Esophagus squamous epithelium (tissue), 5 donors: ENCODE data around the gene LIMK2. TPM values are rescaled to one million over a fixed set of nuclear protein-coding genes. Genes with fewer than 3 reads are reported as not detected.

ENCODE experiments used
- DNase-seq: peaks from one replicate; lab custom pipeline; 2025; lab: John Stamatoyannopoulos, UW
- H3K27ac ChIP-seq, 4 donors: fragments of 200-600 bp; sonication (generic); one replicate each; pipeline ENCODE4 v1.5.1; 2016 to 2019; ENCODE audit warnings: mild to moderate bottlenecking in 1 of 4
- H3K27me3 ChIP-seq, 4 donors: fragments of 200-600 bp; sonication (generic); 1 replicate in 3 of 4; 2 replicates in 1 of 4; pipeline versions ENCODE4 v1.5.1 to v1.6.0; 2017 to 2021; ENCODE audit warnings: antibody characterized with exemption in 1 of 4
- H3K36me3 ChIP-seq, 3 donors: fragments of 200-600 bp; sonication (generic); one replicate each; pipeline ENCODE4 v1.5.1; 2016 to 2019
- H3K4me1 ChIP-seq, 3 donors: fragments of 200-600 bp; sonication (generic); one replicate each; pipeline ENCODE4 v1.5.1; 2017 to 2019
- H3K4me3 ChIP-seq, 4 donors: fragments of 200-600 bp; sonication (generic); 1 replicate in 3 of 4; 2 replicates in 1 of 4; pipeline ENCODE4 v1.5.1; 2016 to 2019; ENCODE audit warnings: mild to moderate bottlenecking in 2 of 4, moderate library complexity in 1 of 4
- H3K9me3 ChIP-seq, 3 donors: fragments of 200-600 bp; sonication (generic); one replicate each; pipeline ENCODE4 v1.5.1; 2016 to 2019
- POLR2A ChIP-seq, 4 donors: fragments of 450-650 bp; IDR thresholded peaks; one replicate each; pipeline ENCODE4 v1.6.1; 2017; ENCODE audit warnings: antibody characterized with exemption in 4 of 4, mild to moderate bottlenecking in 4 of 4, moderate library complexity in 3 of 4
- WGBS, 2 donors: methylation state at CpG; one replicate each; pipeline ENCODE4 v1.1.5; 2018; 5-methylcytosine and 5-hydroxymethylcytosine counted together
- intact Hi-C: fragments of 100-400 bp; cut with DNase I; formaldehyde crosslinking; loops from one replicate; pipeline ENCODE4 v1.15.0; 2022
- total RNA-seq, 4 donors: library from RNA; depleted of rRNA; stranded (reverse); fragments of >200 nt; gene quantifications; one replicate each; pipeline ENCODE4 v1.1.0, GENCODE V29; 2016
- TF ChIP-seq, protein P1 (sequence below), 6 experiments: fragments of 450-650 bp in 4 of 6; fragments of 200-600 bp in 2 of 6; sonication (generic) in 2 of 6; IDR thresholded peaks; one replicate each; pipeline ENCODE4 v1.5.1; 2016 to 2019; ENCODE audit warnings: antibody characterized with exemption in 6 of 6, mild to moderate bottlenecking in 4 of 6, moderate library complexity in 4 of 6
- donor health status: DM: yes; HTN: yes; CAD: no.

LIMK2 gene
- total RNA-seq, 4 donors from 2014 or later: 61.8 to 134 (median 109) TPM

DNA sequence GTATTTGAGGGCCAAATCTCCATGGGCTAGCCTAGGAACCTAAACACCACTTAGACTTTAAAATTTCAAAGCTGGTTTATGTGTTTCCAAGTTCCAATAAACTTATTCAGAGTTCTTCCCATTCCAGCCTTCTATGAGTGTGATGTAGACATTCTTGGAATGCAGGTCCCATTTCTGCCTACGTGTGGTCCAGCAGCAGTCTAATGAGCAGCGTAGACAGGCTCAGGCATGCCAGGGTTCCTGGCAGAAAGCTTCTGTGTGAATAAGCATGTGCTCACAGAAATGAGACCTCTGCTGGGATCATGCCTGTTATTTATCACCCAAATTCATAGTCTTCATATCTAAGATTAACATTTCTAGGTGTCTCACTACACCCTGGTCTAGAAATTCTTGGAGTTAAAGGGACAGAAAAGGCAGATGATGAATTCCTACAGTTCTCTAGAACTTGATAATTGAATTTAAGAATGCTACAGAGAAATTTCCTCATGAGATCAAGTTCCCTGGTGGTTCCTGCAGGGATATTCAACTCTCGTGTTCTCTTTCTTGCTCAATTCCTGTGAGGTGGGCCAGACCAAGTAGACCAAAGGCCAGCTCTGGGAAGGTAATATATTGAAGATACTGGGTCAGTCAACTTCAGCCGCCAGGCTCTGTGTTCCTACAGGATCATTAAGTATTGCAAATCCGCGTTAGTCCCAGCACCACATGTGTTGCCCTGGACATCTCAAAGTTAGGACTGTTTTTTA lies 34.5 kb upstream of the LIMK2 start:
- Histone ChIP-seq H3K4me3 (no peak overlapping the region), H3K27ac (peak overlapping the region; percentile 2 to 76 (median 26)), H3K4me1 (peaks cover 22 to 63% (median 33%) of the 10 kb centered on the region in 3 donors), H3K9me3 (no peaks in the 10 kb centered on the region), H3K27me3 (no peaks in the 10 kb centered on the region), H3K36me3 (peaks cover 0 to 28% (median 0%) of the 10 kb centered on the region in 3 donors)
- DNase-seq: no peak
- no peak for TF ChIP-seq POLR2A (IDR thresholded peaks at IDR 0.05)
- TF ChIP-seq, protein P1, sequence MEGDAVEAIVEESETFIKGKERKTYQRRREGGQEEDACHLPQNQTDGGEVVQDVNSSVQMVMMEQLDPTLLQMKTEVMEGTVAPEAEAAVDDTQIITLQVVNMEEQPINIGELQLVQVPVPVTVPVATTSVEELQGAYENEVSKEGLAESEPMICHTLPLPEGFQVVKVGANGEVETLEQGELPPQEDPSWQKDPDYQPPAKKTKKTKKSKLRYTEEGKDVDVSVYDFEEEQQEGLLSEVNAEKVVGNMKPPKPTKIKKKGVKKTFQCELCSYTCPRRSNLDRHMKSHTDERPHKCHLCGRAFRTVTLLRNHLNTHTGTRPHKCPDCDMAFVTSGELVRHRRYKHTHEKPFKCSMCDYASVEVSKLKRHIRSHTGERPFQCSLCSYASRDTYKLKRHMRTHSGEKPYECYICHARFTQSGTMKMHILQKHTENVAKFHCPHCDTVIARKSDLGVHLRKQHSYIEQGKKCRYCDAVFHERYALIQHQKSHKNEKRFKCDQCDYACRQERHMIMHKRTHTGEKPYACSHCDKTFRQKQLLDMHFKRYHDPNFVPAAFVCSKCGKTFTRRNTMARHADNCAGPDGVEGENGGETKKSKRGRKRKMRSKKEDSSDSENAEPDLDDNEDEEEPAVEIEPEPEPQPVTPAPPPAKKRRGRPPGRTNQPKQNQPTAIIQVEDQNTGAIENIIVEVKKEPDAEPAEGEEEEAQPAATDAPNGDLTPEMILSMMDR (IDR thresholded peaks at IDR 0.05): peak in 1 of 6 experiments; percentile 51
- 66 to 74% methylated on average over 6 of the region's 6 CpGs for WGBS, 2 donors
- intact Hi-C loops: no loop called here

DNA sequence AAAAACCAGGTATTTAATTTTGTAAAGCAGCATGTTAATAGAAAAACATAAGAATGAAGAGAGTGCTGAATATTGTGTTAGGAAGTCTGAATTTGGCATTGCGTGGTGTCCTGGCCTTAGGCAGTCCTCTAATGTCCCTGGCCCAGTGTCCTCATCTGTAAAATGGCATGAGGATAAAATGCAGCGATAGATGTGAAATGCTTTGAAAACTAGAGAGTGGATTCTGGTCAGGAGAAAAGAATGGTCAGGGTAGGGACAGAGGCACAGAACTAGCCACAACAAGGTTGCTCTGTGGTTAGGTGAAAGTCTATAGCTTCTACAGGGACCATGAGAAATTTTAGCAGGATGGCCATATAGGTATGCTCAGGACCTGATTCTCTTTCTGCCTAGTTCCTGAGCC lies 33.2 kb upstream of the LIMK2 start:
- DNase-seq: no peak
- Histone ChIP-seq H3K4me1 (peaks cover 16 to 50% (median 23%) of the 10 kb centered on the region in 3 donors), H3K27me3 (no peaks in the 10 kb centered on the region), H3K27ac (peak overlapping the region in 1 of 4 donors; percentile 55), H3K4me3 (no peak overlapping the region), H3K9me3 (no peaks in the 10 kb centered on the region), H3K36me3 (peaks cover 0 to 34% (median 0%) of the 10 kb centered on the region in 3 donors)
- 92 to 98% methylated on average over 2 of the region's 2 CpGs for WGBS, 2 donors
- intact Hi-C loops: no loop called here
- TF ChIP-seq, protein P1 (IDR thresholded peaks at IDR 0.05): no peak
- TF ChIP-seq POLR2A (IDR thresholded peaks at IDR 0.05): no peak

GRCh38 chr22:31179345-31179744 lies 32.8 kb upstream of the LIMK2 start:
- intact Hi-C loops: no loop called here
- H3K27me3 ChIP-seq: no peaks in the 10 kb centered on the region
- no peaks in the 10 kb centered on the region for H3K9me3 ChIP-seq
- peaks cover 16 to 45% (median 21%) of the 10 kb centered on the region in 3 donors for H3K4me1 ChIP-seq
- H3K27ac ChIP-seq: peak overlapping the region in 3 of 4 donors; percentile 28 to 55 (median 53)
- H3K36me3 ChIP-seq: peaks cover 0 to 34% (median 0%) of the 10 kb centered on the region in 3 donors
- DNase-seq: no peak
- no peak overlapping the region for H3K4me3 ChIP-seq
- TF ChIP-seq, protein P1 (IDR thresholded peaks at IDR 0.05): no peak
- no peak for TF ChIP-seq POLR2A (IDR thresholded peaks at IDR 0.05)
- 20% methylated on average over 1 of the region's 1 CpG for WGBS, 2 donors

DNA sequence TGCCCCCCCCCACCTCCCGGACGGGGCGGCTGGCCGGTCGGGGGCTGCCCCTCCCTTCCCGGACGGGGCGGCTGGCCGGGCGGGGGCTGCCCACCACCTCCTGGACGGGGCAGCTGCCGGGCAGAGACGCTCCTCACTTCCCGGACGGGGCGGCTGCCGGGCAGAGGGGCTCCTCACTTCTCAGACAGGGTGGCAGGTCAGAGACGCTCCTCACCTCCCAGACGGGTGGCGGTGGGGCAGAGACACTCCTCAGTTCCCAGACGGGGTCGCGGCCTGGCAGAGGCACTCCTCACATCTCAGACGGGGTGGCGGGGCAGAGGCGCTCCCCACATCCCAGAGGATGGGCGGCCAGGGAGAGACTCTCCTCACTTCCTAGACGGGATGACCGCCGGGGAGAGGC lies 28.1 kb upstream of the LIMK2 start:
- no CpG with 5 or more reads among the region's 30 CpGs for WGBS, 2 donors
- Histone ChIP-seq H3K27me3 (no peaks in the 10 kb centered on the region), H3K4me3 (no peak overlapping the region), H3K36me3 (peaks cover 0 to 52% (median 10%) of the 10 kb centered on the region in 3 donors), H3K9me3 (no peaks in the 10 kb centered on the region), H3K4me1 (peaks cover 8 to 15% (median 13%) of the 10 kb centered on the region in 3 donors), H3K27ac (no peak overlapping the region)
- intact Hi-C loops: no loop called here
- DNase-seq: no peak
- TF ChIP-seq POLR2A (IDR thresholded peaks at IDR 0.05): no peak
- TF ChIP-seq, protein P1 (IDR thresholded peaks at IDR 0.05): no peak

GRCh38 chr22:31185056-31185455 lies 27.0 kb upstream of the LIMK2 start:
- no peak for TF ChIP-seq POLR2A (IDR thresholded peaks at IDR 0.05)
- Histone ChIP-seq H3K27ac (no peak overlapping the region), H3K27me3 (no peaks in the 10 kb centered on the region), H3K4me1 (peaks cover 2 to 4% (median 2%) of the 10 kb centered on the region in 3 donors), H3K36me3 (peaks cover 0 to 61% (median 10%) of the 10 kb centered on the region in 3 donors), H3K9me3 (no peaks in the 10 kb centered on the region), H3K4me3 (no peak overlapping the region)
- DNase-seq: no peak
- WGBS, 2 donors: 96 to 97% methylated on average over 3 to 5 of the region's 5 CpGs
- intact Hi-C loops: no loop called here
